NCI-H2196 treated with DMSO at 0.1 percent for 48 hours (cell line): ENCODE results near the gene MYO7A.

ENCODE experiments used
- DNase-seq: peaks from one replicate; lab custom pipeline; 2025; ENCODE audit not compliant: unreplicated experiment; lab: John Stamatoyannopoulos, UW

Gene MYO7A

DNA sequence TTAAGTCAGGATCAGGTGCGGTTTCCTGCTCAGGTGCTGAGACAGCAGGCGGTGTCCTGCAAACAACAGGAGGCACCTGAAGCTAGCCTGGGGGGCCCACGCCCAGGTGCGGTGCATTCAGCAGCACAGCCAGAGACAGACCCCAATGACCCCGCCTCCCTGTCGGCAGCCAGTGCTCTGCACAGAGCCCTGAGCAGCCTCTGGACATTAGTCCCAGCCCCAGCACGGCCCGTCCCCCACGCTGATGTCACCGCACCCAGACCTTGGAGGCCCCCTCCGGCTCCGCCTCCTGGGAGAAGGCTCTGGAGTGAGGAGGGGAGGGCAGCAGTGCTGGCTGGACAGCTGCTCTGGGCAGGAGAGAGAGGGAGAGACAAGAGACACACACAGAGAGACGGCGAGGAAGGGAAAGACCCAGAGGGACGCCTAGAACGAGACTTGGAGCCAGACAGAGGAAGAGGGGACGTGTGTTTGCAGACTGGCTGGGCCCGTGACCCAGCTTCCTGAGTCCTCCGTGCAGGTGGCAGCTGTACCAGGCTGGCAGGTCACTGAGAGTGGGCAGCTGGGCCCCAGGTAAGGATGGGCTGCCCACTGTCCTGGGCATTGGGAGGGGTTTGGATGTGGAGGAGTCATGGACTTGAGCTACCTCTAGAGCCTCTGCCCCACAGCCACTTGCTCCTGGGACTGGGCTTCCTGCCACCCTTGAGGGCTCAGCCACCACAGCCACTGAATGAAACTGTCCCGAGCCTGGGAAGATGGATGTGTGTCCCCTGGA is at the start of gene MYO7A:
TSS of gene MYO7A (plus strand) at position 327 of the 772 bp plus-strand sequence. CDS start 2,389 bp downstream, outside the sequence.
- DNase-seq, result no peak

DNA sequence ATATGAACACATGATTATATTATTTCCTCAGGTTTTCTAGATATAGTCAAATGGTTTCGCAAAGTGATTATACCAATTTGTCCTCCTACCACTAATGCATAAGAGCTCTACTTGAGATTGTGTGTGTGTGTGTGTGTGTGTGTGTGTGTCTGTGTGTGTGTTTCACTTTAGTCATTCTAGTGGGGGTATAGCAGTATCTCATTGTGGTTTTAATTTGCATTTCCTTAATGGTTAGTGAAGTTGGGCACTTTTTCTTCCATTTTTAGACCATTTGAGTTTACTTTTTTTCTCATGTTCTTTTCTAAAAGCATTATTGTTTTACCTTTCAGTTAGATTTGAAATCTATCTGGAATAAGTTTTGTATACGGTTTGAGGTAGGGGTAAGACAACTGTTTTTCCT is 48.4 kb upstream of the MYO7A start:
- DNase-seq, result no peak

DNA sequence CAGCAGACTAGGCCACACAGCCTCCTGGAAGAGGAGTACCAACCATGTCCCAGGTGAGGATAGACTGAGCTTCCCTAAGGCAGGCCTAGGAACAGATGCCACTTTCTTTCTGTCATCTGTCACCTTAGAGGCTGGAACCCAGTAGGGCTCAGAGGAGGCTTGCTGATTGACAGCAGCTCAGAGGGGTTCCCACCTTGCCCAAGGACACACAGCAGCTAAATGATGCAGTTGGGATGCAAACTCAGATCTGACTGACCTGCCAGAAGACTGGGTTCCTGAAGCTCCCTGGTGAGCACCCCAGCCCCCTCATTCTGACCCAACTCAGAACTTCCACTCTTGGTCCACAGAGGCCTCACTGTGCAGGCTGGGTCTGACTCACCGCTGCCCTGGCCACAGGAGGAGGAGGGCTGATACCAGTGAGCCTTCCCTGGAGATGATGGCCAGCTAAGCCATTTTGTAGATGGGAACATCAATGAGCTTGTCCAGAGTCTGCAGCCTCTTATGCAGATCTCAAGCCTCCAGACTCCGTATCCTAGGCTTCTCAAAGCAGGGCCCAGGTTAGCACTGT is 47.3 kb upstream of the MYO7A start:
- DNase-seq, result no peak

DNA sequence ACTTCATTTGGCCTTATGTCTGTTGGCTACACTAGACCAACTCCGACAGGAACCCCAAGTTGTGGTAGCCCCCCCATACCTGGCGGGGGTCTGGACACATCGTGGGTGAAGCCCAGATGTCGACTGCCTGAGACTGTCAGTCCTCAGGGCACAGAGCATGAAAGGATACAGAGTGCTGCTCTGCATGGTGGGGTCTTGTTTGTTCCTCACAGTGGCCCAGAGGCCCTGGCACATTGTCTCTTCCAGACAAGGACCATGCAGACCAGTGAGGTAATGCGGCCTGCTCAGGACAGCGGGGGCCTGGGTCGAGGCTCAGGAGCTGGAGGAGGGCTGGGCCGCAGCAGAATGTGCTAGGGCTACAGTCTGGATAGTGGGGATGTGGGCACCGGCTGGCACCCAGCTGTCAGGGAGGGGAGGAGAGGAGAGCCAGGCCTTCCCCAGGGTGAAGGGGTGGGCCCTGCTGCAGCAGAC is 46.6 kb upstream of the MYO7A start:
- DNase-seq, result no peak

DNA sequence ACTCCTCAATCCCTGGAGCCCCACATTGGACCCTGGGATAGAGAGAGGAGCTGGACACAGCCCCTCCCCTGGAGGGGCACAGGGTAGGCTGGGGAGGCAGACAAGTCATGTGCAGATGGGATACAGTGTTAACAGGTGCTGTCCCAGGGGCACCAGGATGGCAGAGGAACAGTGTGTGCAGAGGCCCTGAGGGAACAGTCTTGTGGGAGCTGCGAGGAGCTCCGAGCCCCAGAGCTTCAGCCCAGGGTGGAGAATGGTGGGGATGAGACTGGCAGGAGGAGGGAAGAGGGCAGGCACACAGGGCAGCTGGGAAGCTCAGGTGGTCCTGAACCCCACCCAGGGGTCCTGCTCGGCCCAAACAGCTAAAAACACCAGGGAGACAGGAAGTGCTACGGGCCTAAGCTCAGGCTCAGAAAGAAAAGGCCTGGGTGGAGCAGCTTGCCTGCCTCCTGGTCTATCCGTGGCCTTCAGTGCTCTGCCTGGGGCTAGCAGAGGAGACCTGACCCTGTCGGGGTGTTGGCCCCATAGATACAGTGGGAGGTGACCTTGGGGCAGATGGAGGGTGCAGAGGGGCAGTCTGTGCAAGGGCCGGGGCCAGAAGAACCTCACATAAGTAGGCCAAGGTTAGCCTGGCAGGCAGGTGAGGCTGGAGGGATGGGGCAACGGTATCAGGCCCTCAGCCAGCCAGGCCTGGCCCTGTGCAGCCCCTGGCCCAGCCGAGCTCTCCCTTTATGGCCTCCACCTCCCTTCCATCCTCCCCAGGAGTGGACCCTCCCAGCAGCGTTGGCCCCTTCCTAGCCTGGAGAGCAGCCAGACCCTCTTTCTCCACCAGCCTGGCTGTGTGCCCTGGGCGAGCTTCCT is 45.8 kb upstream of the MYO7A start:
- DNase-seq, result no peak

DNA sequence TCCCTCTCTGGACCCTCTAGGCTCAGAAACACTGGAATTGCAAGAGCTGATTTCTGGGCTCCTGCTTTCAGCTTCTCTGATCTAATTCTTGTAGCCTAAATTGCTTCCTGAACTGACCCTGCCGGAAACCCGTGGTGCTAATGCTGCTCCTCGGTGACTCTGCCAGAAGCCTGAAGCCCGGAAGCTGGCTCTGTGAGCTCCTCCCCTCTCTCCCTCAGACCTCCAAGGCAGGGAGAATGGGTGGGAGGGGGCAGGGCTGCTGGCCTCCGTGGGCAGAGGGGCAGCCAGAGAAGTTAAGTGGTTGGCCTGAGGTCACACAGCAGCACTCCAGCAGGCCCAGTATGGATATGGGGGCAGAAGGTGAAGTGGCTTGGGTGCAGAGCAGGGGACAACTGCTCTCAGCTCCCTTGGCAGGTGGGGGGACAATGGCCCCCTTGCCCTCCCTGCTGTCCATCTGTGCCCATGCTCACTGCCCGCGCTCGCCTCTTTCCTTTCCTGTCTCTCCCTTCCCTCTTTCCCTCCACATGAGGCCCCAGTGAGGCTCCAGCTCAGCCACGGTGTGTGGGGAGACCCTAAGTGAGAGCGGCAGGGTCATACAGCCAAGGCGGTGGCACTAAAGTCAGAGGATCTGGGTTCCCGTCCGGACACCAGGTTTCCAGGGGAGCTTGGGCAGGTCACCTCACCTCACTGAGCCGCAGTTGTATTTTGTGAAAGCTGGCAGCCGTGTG is 45.0 kb upstream of the MYO7A start:
- DNase-seq, result no peak

DNA sequence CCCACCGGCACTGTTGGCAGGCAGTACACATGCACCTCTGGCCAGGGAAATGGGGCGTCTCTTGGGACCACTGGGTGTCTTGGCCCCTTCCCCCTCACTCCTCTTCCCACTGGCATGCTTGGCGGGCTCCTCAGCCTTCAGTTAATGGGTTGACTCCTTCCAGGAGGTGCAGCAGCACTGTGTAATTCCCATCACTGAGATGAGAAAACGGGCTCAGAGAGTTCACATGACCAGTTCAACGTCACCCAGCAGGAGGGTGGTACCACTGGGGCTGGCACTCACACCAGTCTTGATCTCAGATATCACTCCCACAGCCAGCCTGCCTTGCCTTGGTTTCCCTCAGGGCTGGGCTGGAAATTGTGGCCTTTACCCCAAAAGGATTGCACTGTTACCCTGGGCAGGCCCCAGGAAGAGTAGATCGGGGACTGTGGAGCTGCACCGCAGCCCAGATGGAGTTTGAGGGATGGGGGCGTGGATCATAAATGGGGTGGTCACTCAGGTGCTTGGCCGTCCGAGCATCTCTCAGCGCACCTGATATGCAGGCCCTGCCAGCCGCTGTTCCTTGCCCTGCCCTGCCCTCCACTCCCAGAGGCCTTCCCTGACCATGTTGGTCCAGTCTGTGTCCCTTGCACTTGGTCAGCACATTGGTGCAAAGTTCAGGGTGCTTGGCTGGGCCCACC is 44.3 kb upstream of the MYO7A start:
- DNase-seq, result no peak

DNA sequence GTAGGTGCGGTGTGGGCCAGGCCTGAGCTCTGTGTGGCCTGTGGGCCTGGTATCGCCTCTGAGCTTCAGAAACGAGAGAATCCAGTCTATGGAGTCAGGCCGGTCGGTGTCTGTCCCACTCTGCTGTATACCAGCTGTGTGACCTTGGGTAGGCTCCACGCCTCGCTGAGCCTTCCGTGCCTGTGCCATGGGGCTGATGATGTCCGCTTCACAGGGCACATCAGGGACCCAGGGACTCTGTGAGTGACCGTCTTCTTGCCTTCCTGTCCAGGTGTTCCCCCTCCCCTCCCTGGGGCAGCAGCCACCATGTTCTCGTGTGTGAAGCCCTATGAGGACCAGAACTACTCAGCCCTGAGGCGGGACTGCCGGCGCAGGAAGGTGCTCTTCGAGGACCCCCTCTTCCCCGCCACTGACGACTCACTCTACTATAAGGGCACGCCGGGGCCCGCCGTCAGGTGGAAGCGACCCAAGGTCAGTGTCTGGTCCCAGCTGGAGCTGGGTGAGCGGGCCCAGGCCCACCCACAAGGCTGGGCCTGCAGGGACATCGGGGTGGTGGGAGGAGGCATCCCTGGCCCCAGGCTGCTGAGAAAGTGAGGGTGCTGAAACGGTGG is 43.4 kb upstream of the MYO7A start:
- DNase-seq, result no peak

DNA sequence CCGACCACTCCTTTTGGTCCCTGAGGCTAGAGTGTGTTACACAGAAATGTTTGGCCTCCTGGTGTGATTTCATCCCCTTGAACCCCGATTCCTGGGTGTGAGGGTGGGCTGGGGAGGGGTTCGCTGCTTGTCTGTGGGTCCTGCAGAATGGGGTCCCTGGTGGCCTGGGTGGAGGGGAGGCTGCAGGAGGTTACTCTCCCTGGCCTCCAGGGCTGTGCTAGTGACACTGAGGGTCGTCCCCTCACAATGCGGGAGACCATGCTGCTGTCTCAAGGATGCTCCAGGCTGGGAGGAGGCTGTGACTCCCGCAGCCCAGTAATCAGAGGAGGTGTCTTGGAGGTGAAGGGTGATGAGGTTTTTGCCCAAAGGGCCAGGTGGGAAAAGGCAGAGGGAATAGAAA is 42.4 kb upstream of the MYO7A start:
- no peak for DNase-seq

DNA sequence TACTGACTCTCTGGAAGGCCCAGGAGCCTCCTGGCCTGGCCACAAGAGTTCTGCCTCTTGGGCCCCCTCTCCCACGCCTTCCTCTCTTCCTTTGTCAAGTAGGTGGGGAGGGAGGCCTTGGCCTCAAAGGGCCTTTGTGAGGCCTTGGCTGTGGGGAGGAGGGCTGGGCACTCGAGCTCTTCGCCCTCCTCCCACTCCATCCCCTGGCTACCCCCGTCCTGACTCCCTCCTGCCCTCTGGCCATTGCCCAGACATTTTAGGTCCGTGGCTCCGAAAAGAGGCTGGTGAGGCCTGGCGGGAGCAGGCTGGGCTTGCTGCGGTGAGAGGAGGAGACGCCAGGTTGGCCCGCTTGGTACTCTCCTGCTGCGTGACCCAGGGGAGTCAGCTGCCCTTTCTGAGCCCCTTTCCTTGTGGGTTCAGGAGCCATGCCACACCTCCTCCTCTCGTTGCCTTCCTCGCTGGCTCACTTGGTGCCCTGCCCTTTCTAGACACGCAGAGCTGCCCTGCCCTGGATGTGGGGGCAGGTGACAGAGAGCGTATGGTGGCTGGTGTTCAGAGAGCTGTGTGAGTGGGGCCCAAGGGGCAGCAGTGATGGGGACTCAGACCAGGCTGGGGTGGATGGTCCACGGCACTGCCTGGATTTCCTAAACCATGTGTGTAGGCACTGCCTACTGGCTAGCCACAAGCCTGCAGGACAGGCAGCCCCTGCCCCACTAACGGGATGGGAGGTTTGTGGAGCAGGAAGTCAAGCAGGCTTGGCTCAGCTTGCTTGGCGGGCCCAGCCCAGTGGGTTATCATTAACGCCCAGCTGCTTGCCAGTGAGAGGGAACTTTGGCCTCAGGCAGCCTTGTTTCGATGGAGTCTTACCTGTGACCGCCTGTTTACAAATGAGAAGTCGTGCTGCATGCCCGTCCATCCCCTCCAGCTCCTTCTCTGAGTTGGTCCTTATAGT is 41.2 kb upstream of the MYO7A start:
- no peak for DNase-seq

DNA sequence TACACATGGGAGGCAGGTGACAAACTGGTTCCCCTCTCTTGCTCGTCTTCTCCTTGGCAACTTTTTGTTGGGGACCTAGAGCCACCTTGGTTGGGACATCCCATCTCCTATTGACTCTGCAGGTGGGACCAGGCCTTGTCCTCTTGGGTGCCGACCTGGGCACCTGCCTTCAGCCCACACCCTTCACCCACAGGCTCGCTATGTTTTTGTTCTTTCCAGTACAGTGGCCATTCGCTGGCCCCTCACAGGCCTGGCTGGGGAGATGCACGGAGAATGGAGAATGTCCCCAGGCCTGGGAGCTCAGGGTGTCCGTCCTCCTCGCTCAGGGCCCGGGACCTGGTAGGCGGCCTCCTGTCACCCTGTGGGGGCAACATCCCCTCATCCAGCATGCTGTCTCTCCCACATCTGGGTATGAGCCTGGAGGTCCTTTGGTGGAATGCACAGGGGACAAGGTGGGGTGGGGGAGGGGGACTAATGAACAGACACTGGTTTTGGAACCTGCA is 40.3 kb upstream of the MYO7A start:
- no peak for DNase-seq

DNA sequence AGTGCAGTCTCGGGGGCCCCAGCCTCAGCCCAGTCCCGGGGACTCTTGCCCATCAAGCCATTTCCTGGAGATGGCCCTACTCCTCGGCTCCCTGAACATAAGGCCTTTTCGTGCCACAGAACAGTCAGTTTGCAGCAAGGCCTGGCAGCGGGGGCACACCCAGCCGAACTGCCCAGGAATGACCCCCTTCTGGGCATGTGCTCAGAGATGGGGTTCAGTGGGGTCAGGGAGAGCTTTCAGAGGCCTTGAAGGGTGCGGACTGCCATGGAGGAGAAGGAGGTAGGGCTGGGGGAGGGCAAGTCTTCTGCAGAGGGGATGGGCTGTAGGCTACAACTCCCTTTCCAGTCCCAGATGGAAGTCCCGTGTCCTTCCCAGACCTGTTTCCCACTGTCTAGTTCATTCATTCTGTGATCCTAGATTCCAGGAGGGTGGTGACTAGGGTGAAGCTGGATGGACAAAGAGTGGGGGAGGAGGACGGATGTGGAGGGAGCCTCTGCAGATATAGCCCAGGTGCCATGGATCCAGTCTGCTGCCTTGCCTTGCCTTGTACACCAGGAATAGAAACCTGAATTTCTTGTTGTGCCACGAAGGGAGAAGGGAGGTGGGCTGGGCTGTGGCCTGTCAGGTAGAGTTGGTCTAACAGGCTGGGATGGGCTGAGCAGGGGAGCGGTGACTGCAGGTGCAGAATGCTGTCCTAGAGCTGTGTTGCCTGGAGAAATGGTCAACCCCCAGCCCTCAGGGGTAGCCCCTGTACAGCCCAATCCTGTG is 39.6 kb upstream of the MYO7A start:
- no peak for DNase-seq

DNA sequence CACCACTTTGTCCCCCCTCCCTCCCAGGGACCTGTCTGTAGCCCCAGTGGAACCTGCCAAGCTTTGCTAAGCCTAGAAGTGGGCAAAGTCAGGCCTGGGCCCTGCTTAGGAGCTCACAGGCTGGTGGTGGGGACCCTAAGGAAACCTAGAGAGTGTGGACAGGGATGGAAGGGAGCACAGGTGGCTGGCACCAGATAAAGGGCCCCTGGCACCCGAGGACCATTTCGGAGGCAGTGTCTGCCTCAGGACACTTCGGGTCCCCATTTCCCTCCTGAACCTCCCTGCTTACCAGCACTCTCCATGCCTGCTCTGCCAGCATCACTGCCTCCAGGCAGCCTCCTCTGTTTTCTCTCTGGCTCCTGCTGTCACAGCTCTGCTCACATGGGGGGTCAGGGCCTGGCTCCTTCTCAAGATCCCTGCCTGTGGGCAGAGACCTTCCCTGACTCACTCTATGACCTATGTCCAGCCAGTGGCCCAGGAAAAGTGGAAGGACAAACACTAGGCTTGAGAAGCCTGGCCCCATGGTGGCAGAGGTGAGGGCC is 39.0 kb upstream of the MYO7A start:
- no peak for DNase-seq

DNA sequence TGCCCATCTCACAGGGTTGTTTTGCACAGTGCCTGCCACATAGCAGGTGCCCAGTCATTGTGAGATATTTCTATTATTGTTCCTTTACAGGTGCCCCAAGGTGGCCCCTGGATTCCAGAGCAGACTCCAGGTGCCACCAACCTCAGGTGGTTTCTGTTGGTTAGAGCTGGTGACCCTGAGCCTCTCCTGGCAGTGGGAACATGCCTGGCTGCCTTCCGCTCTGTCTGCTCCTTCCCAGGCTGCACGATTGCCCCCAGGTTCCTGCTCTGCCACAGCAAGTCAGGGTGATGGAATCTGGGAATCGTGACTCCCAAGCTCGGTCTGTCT is 38.0 kb upstream of the MYO7A start:
- DNase-seq, result no peak

DNA sequence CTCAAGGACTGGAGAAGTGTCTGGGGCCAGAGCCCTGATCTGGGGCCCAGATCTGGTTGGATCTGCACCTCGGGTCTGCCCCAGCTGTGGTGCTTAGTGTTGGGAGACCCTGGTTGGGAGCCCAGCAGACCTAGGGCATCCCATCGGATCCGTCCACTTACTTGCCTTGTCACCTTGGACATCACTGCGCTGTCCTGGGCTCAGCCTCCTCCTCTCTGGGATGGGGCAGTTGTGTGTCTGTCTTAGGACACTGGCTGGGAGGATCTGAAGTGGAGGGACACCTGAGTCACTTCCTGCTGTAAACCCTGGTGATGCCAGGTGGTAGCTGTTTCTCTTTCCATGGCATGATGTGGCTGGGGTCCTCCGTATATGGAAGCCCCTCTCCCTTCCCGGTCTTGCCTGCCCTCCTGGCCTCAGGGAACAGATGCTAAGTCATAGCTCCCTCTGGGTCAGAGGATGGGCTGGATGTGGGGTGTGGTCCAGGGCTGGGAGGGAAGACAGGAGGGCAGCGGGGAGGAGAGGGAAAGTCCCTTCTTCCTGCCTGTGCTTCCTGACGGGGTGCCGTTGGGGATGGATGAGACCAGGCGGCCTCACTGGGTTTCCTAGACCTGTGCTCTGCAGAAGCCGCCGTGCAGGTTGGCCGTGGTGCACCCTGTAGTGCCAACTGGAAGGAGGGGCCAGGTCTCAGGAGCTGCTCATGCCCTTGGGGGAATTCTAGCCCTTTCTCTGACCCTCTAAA is 37.5 kb upstream of the MYO7A start:
- no peak for DNase-seq

DNA sequence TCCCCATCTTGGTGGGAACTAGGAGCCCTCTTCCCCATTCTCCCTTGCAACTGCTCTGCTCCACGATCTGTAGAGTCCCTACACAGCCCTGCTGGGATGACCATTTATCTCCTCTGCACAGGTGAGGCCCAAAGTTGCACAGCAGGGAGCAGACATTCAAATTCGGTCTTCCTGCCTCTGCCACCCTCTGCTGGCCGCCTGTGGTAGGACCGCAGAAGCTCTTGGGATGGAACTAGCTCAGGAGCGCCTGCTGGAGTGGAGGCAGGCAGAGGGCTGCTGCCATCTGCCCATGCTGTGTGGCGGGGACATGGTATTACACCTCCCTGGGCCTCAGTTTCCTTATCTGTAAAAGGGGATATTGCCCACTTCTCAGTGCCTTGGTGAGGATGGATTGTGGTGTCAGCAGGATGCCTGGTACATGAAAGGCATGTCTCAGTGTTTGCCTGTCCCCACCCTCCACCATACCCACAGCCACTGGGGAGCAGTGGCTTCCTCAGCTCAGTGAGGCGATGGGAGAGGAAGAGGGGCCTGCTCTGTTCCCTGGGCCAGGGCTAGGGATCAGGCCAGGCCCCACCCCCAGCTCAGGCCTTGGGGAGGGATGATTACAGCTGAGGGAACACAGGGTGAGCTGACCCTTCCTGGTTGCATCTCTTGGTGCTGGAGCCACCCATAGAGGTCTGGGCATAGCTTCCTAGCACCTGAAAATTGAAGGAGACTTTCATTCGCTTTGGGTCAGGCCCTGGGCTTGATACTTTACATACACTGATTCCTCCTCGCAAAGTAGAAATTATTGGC is 36.7 kb upstream of the MYO7A start:
- peak; percentile 56 for DNase-seq

DNA sequence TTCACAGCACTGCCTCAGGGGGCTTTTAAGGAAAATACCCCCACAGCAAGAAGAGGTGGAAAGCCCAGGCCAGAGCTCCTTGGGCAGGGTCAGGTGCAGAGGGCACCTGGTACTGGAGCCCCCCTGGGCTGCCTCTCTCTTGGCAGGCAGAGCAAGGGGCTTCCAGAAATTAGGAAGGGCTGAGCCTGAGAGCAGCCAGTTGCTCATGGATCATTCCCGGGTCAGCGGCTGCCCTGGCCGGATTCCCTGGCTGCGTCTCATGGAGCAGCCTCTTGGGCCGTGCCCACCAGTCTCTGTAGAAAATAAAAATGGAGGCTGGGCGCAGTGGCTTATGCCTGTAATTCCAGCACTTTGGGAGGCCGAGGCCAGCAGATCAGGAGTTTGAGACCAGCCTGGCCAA is 35.7 kb upstream of the MYO7A start:
- no peak for DNase-seq
